GM12891 (cell line): ENCODE results near the gene CBFA2T2.
A peak's percentile ranks its signal among the peaks of the same experiment; 100 is the strongest.

Source experiments
- DNase-seq: peaks from one replicate; pipeline ENCODE4 v3.0.0; 2011; ENCODE audit warnings: low spot score; ENCODE audit not compliant: insufficient read length
- FAIRE-seq: peaks from 2 replicates; lab custom pipeline; 2011; peaks lifted over from hg19 to GRCh38; lab: Jason Lieb, UNC
- PAX5 ChIP-seq: IDR thresholded peaks from 2 replicates; pipeline ENCODE4 v1.6.1; 2011; ENCODE audit warnings: low read length, moderate library complexity, mild to moderate bottlenecking; ENCODE audit not compliant: insufficient read depth, severe bottlenecking
- POLR2A ChIP-seq: IDR thresholded peaks from 2 replicates; pipeline ENCODE4 v1.6.1; 2011; ENCODE audit warnings: low read depth, low read length, control low read depth
- POLR2AphosphoS5 ChIP-seq: IDR thresholded peaks from 2 replicates; pipeline ENCODE4 v1.6.1; 2011; ENCODE audit warnings: low read depth, low read length, control low read depth
- POU2F2 ChIP-seq: IDR thresholded peaks from 2 replicates; pipeline ENCODE4 v1.6.1; 2011; ENCODE audit warnings: low read depth, mild to moderate bottlenecking, control low read depth, low read length, moderate library complexity
- SPI1 ChIP-seq: IDR thresholded peaks from 2 replicates; pipeline ENCODE4 v1.6.1; 2011; ENCODE audit warnings: low read depth, low read length, control low read depth
- TAF1 ChIP-seq: IDR thresholded peaks from 2 replicates; pipeline ENCODE4 v1.6.1; 2011; ENCODE audit warnings: low read depth, low read length, control low read depth

CBFA2T2 gene

DNA sequence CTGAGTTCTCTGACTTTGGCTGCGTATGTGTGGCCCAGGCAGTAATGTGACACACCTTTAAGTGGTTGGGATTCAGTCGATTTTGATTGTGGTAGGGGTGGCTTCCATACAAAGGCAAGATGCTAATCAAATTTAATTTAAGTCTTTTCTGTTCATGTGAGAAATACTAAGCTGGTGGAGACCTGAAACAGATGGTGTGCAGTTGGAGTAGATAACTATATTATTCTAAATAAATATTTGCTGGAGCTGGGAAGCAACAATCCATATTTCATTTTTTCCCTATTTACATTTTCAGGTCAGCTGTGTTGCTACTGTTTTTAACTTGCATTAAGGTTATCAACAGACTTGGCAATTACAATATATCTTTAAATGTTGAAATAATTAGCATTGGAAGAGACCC lies 104.8 kb downstream of the CBFA2T2 start:
- TF ChIP-seq TAF1 (no peak), POLR2AphosphoS5 (no peak), PAX5 (no peak), POLR2A (no peak), SPI1 (no peak), POU2F2 (no peak)
- FAIRE-seq: no peak
- no peak for DNase-seq

- TF ChIP-seq PAX5: no peak
- TF ChIP-seq TAF1: no peak
- TF ChIP-seq POU2F2: no peak
- no peak for TF ChIP-seq POLR2AphosphoS5
- no peak for TF ChIP-seq SPI1
- no peak for TF ChIP-seq POLR2A
- FAIRE-seq: no peak
- DNase-seq: no peak
These were observed 110.5 kb downstream of the CBFA2T2 start for GRCh38 chr20:33600414-33600813.

DNA sequence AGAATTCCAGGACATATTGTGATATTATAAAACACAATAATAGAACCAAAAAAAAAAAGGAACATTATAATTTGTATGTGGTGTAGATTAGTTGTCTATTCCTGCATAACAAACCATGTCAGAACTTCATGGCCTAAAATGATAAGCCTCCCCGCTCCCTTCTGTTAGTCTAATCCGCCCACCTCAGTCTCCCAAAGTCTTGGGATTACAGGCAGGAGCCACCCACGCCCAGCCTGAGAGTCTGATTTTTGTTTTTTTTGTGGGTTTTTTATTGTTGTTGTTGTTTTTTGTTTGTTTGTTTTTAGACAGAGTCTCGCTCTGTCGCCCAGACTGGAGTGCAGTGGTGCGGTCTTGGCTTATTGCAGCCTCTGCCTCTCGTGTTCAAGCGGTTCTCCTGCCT lies 111.1 kb downstream of the CBFA2T2 start:
- DNase-seq (no peak), FAIRE-seq (no peak)
- no peak for TF ChIP-seq PAX5
- TF ChIP-seq POLR2A: no peak
- TF ChIP-seq POU2F2: no peak
- no peak for TF ChIP-seq TAF1
- no peak for TF ChIP-seq SPI1
- TF ChIP-seq POLR2AphosphoS5: no peak

GRCh38 chr20:33601861-33602260 lies 112.0 kb downstream of the CBFA2T2 start:
- no peak for FAIRE-seq
- no peak for DNase-seq
- no peak for TF ChIP-seq POLR2AphosphoS5
- TF ChIP-seq POLR2A: no peak
- no peak for TF ChIP-seq PAX5
- TF ChIP-seq POU2F2: no peak
- no peak for TF ChIP-seq TAF1

DNA sequence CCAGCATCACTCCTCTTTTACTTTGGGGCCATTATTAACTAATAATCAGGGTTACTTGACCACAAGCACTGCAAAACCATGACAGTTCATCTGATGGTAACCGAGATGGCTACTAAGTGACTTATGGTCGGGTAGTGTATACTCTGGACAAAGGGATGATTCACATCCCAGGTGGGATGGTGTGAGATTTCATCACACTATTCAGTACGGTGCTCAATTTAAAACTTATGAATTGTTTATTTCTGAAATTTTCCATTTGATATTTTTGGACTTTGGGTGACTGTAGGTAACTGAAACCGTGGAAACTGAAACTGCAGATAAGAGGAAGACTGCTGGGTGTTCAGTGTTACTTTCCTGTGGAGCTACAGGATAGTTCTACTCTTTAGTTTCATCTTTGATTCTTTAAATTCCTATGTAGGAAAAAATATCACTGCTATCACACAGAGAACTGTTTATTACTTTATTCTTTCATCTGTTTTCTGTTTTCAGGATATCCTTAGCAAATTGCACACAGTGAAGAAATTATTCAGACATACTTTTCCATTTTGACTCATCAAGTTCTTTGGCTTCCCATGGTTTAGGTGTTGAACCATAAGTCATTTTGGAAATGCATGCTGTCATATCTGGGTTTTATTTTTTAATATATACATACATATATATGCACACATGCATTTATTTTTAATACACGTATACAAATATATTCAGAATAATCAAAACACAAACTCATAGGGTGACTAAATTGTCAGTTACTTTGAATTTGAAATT lies 113.1 kb downstream of the CBFA2T2 start:
- FAIRE-seq (peak; percentile 78), DNase-seq (no peak)
- TF ChIP-seq SPI1: peak; percentile 52; the same call in 1 of the 2 replicates
- no peak; the same call in 1 of the 2 replicates for TF ChIP-seq POLR2A
- no peak for TF ChIP-seq TAF1
- no peak for TF ChIP-seq PAX5
- no peak for TF ChIP-seq POU2F2
- TF ChIP-seq POLR2AphosphoS5: no peak

DNA sequence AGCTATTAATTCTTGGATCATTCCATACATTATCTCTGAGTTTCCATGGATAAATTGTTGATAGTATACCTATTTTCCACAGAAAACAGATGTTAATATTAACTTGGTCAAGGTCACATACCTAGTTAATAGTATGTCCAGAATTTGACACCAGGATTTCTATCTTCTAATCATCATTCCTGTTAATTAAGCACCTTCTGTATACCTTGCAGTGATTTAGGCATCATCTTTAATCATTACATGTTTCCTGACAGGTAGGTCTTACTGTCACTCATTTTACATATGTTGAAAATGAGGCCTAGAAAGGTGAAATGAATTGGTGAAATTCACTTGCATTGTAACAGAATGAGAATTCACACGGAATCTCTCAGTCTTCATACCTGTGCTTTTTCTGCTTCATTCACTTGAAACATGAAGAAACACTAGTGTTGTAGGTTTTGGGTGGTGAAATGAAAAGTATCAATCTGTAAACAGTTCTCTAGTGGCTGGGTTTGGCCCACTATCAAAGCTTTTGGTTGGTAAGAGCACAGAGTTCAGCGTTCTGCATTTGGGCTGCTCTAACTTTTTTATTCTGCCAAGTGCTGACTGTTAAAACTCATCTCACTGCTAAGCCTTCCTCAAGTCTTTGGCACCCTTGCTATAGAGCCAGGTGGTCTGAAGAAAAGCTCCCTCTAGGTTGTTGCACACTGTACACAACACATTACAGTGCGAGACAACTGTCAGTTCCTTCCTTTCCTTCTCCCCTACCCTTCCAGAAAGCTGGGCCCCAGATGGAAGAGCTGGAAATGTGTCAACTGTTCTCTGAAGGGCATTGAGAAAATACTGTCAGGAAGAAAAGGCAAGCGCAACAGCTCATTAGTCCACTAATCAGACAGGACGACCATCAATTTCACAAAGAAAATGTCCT lies 114.4 kb downstream of the CBFA2T2 start:
- DNase-seq (no peak), FAIRE-seq (no peak)
- TF ChIP-seq POLR2A (no peak), SPI1 (no peak), POU2F2 (no peak), PAX5 (no peak), POLR2AphosphoS5 (no peak), TAF1 (no peak)

DNA sequence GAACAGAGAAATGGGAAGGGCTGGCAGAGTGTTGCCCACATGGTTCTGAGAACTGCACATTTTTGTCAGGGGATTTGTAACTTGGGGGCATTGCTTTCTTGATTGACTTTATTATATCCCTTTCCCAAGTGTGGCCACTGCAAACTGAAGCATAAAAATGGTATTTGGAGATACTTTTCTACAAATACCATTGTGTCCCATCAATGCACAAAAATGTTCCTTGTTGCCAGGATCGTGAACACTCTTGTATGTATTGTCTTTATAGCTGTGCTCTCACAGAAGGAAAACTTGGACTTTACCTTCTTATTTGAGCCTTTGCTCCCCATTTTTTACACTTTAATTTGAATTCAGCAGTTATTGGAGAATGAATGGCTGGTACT lies 115.1 kb downstream of the CBFA2T2 start:
- no peak for FAIRE-seq

GRCh38 chr20:33606118-33606771 lies 116.3 kb downstream of the CBFA2T2 start:
- FAIRE-seq (peak; percentile 89), DNase-seq (peak; percentile 6)
- TF ChIP-seq POLR2AphosphoS5 (no peak), PAX5 (no peak), SPI1 (peak; percentile 32; the same call in 1 of the 2 replicates), TAF1 (no peak)

More for the DNA sequence above, 115.1 kb downstream of the CBFA2T2 start:
- no peak for DNase-seq
- TF ChIP-seq POLR2A (no peak), POU2F2 (no peak), SPI1 (no peak), PAX5 (no peak), POLR2AphosphoS5 (no peak), TAF1 (no peak)

- peak; percentile 56 for FAIRE-seq
- TF ChIP-seq SPI1 (peak; percentile 63), PAX5 (no peak), TAF1 (no peak)
- no peak for DNase-seq
These were observed 119.6 kb downstream of the CBFA2T2 start for GRCh38 chr20:33609504-33609903.
